HCT116 (cell line): Measurements from ENCODE around the gene RANGRF. TPM values are rescaled to one million over a fixed set of nuclear protein-coding genes. Genes with fewer than 3 reads are reported as not detected.

Experiments used
- ATAC-seq: fragments of 200-7000 bp; cut with Tn5 transposase; 2 replicates; pipeline ENCODE4 v1.9.1; 2020; ENCODE audit warnings: mild to moderate bottlenecking, moderate library complexity
- BruUV-seq: library from RNA; stranded (reverse); fragments of 400-500 nt; replicated peaks from 2 replicates; lab custom pipeline; 2021; lab: Mats Ljungman, UMichigan
- CTCF ChIA-PET: fragments of 300-600 bp; sonication (Branson Sonifier 250); formaldehyde crosslinking; loops from one replicate; lab custom pipeline; 2021; ENCODE audit warnings: antibody characterized with exemption; lab: Charles Lee
- POLR2A ChIA-PET: fragments of 300-600, 350-600 bp; sonication (Branson Sonifier 250); formaldehyde crosslinking; loops from one replicate; lab custom pipeline; 2021; ENCODE audit warnings: antibody characterized with exemption; lab: Charles Lee
- RAD21 ChIA-PET, 2 experiments: fragments of 300-600 bp; sonication (Branson Sonifier 250); formaldehyde crosslinking; loops; one replicate each; lab custom pipeline; 2023; ENCODE audit warnings: low total read pairs in 2 of 2; ENCODE audit not compliant: uncharacterized antibody in 2 of 2, unreplicated experiment in 2 of 2, low non-redundant PET in 1 of 2; lab: Charles Lee
- DNase-seq: peaks from one replicate; pipeline ENCODE4 v3.0.0-alpha.2; 2010; ENCODE audit warnings: low read depth, low spot score
- H2AFZ ChIP-seq: fragments of 200-600 bp; shearing (Covaris generic), sonication (generic); 2 replicates; pipeline ENCODE4 v1.6.1; 2017; ENCODE audit warnings: low read depth, mixed run types, mixed read lengths, antibody characterized with exemption, low read length; ENCODE audit not compliant: poor library complexity, severe bottlenecking
- H3K27ac ChIP-seq: 2 replicates; pipeline ENCODE4 v1.5.1; 2012; ENCODE audit warnings: low read depth, low read length
- H3K27me3 ChIP-seq: fragments of 200-600 bp; sonication (generic); 2 replicates; pipeline ENCODE4 v1.6.1; 2016; ENCODE audit warnings: mixed run types, low read length, mixed read lengths; ENCODE audit not compliant: insufficient read depth
- H3K36me3 ChIP-seq, 2 experiments: fragments of 200-500 bp in 1 of 2; fragments of 200-600 bp in 1 of 2; sonication (Bioruptor generic) in 1 of 2; sonication (generic) in 1 of 2; 2 replicates each; pipeline versions ENCODE4 v1.5.1 to v1.6.1; 2014 to 2016; ENCODE audit warnings: low read length in 2 of 2, inconsistent platforms in 1 of 2, mixed read lengths in 1 of 2, mixed run types in 1 of 2; ENCODE audit not compliant: insufficient read depth in 2 of 2, control insufficient read depth in 1 of 2
- H3K4me1 ChIP-seq, 2 experiments: fragments of 200-600 bp in 1 of 2; sonication (generic) in 1 of 2; 2 replicates each; pipeline versions ENCODE4 v1.5.1 to v1.6.1; 2012 to 2017; ENCODE audit warnings: low read length in 2 of 2, inconsistent platforms in 1 of 2, mild to moderate bottlenecking in 1 of 2, mixed read lengths in 1 of 2, mixed run types in 1 of 2, moderate library complexity in 1 of 2; ENCODE audit not compliant: insufficient read depth in 2 of 2, control insufficient read depth in 1 of 2
- H3K4me2 ChIP-seq: fragments of 200-600 bp; sonication (generic); 2 replicates; pipeline ENCODE4 v1.6.1; 2017; ENCODE audit warnings: mixed run types, low read length, mixed read lengths
- H3K4me3 ChIP-seq, 2 experiments: fragments of 200-600 bp in 1 of 2; sonication (generic) in 1 of 2; replicated peaks in 1 of 2; 2 replicates each; pipeline ENCODE4 v1.5.1; 2011 to 2016; ENCODE audit warnings: low read length in 2 of 2, control low read depth in 1 of 2, low read depth in 1 of 2, mild to moderate bottlenecking in 1 of 2, mixed read lengths in 1 of 2, mixed run types in 1 of 2
- H3K79me2 ChIP-seq: fragments of 200-600 bp; sonication (generic); 2 replicates; pipeline ENCODE4 v1.6.1; 2017; ENCODE audit warnings: mild to moderate bottlenecking, mixed run types, low read length, moderate library complexity, mixed read lengths; ENCODE audit not compliant: insufficient read depth
- H3K9ac ChIP-seq: fragments of 200-600 bp; sonication (generic); 2 replicates; pipeline ENCODE4 v1.6.1; 2016; ENCODE audit warnings: low read length, mixed read lengths
- H3K9me2 ChIP-seq: fragments of 200-600 bp; sonication (generic), shearing (Covaris generic); 2 replicates; pipeline ENCODE4 v1.6.1; 2017; ENCODE audit warnings: mixed run types, mild to moderate bottlenecking, moderate library complexity; ENCODE audit not compliant: insufficient read depth
- H3K9me3 ChIP-seq, 2 experiments: fragments of 200-500 bp in 1 of 2; fragments of 200-600 bp in 1 of 2; sonication (Bioruptor generic) in 1 of 2; sonication (generic) in 1 of 2; 2 replicates each; pipeline ENCODE4 v1.6.1; 2014 to 2017; ENCODE audit warnings: low read length in 2 of 2, mixed read lengths in 2 of 2, inconsistent platforms in 1 of 2, low read depth in 1 of 2, mild to moderate bottlenecking in 1 of 2, mixed run types in 1 of 2, moderate library complexity in 1 of 2; ENCODE audit not compliant: control insufficient read depth in 1 of 2, insufficient read depth in 1 of 2
- H4K20me1 ChIP-seq: fragments of 200-600 bp; sonication (generic), shearing (Covaris generic); 2 replicates; pipeline ENCODE4 v1.6.1; 2017; ENCODE audit warnings: mixed run types, mild to moderate bottlenecking, moderate library complexity; ENCODE audit not compliant: insufficient read depth
- CBX3 ChIP-seq: IDR thresholded peaks from 2 replicates; pipeline ENCODE4 v1.6.1; 2012; ENCODE audit warnings: low read depth
- CEBPB ChIP-seq: IDR thresholded peaks from 2 replicates; pipeline ENCODE4 v1.6.1; 2012; ENCODE audit warnings: low read depth
- EZH2 ChIP-seq: fragments of 200-600 bp; sonication (generic); IDR thresholded peaks from 2 replicates; pipeline ENCODE4 v1.6.1; 2017; ENCODE audit warnings: antibody characterized with exemption, mixed run types
- POLR2A ChIP-seq: IDR thresholded peaks from 2 replicates; pipeline ENCODE4 v1.7.0; 2011; ENCODE audit warnings: borderline replicate concordance; ENCODE audit not compliant: insufficient read depth, insufficient read length; ENCODE audit errors: extremely low read depth
- RAD21 ChIP-seq: IDR thresholded peaks from 2 replicates; pipeline ENCODE4 v1.6.1; 2012; ENCODE audit warnings: low read depth, mild to moderate bottlenecking
- REST ChIP-seq: IDR thresholded peaks from 2 replicates; pipeline ENCODE4 v1.6.1; 2012; ENCODE audit warnings: low read depth
- TCF7L2 ChIP-seq: IDR thresholded peaks from 2 replicates; pipeline ENCODE4 v1.7.0; 2011; ENCODE audit warnings: borderline replicate concordance, inconsistent platforms; ENCODE audit not compliant: insufficient read depth, insufficient read length; ENCODE audit errors: extremely low read depth
- YY1 ChIP-seq: IDR thresholded peaks from 2 replicates; pipeline ENCODE4 v1.6.1; 2011; ENCODE audit warnings: low read length, low read depth, moderate library complexity, mild to moderate bottlenecking; ENCODE audit not compliant: insufficient replicate concordance; ENCODE audit errors: extremely low read depth
- ZNF274 ChIP-seq: fragments of 200-500 bp; sonication (Bioruptor generic); IDR thresholded peaks from 2 replicates; pipeline ENCODE4 v1.6.1; 2014; ENCODE audit warnings: mild to moderate bottlenecking, low read depth, low read length, inconsistent platforms
- intact Hi-C: fragments of 100-400 bp; cut with micrococcal nuclease; formaldehyde crosslinking; loops from 2 replicates; pipeline ENCODE4 v1.10.0; 2022
- total RNA-seq: library from RNA; stranded (reverse); gene quantifications from one replicate; pipeline ENCODE4 v1.2.1, GENCODE V29; 2021; ENCODE audit not compliant: unreplicated experiment
- TF ChIP-seq, protein P1 (sequence below): IDR thresholded peaks from 2 replicates; pipeline ENCODE4 v1.6.1; 2012

The RANGRF gene
- total RNA-seq, 1 experiment from 2014 or later: 33.2 TPM

- H2AFZ ChIP-seq: no peak overlapping the region
- H3K9me2 ChIP-seq: no peaks in the 10 kb centered on the region
- intact Hi-C loops: no loop called here
- no peak overlapping the region for H3K4me2 ChIP-seq
- ChIA-PET POLR2A (interaction anchor here (1.1 kb wide), 1 partner anchor 18 kb away, joined by 3 read pairs; the partner anchor contains the start of gene SLC25A35), RAD21 (no interaction called here), CTCF (no interaction called here)
- peaks cover 3 to 5% of the 10 kb centered on the region in 2 experiments; a peak in 3 of 4 replicates for H3K4me1 ChIP-seq
- no peaks in the 10 kb centered on the region for H3K36me3 ChIP-seq
- H3K4me3 ChIP-seq: no peak overlapping the region
- BruUV-seq: TSS peak; percentile 32
- H3K9ac ChIP-seq: no peak overlapping the region
- DNase-seq (no peak), ATAC-seq (no peak)
- no peaks in the 10 kb centered on the region for H3K79me2 ChIP-seq
- H3K27ac ChIP-seq: no peak overlapping the region
- H3K9me3 ChIP-seq: no peaks in the 10 kb centered on the region
- TF ChIP-seq EZH2 (no peak), RAD21 (no peak), REST (no peak), CEBPB (no peak), YY1 (no peak), CBX3 (no peak), ZNF274 (no peak), TCF7L2 (no peak), POLR2A (no peak)
- TF ChIP-seq, protein P1, sequence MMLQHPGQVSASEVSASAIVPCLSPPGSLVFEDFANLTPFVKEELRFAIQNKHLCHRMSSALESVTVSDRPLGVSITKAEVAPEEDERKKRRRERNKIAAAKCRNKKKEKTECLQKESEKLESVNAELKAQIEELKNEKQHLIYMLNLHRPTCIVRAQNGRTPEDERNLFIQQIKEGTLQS: no peak
- H3K27me3 ChIP-seq: no peaks in the 10 kb centered on the region
- no peaks in the 10 kb centered on the region for H4K20me1 ChIP-seq
Measured at GRCh38 chr17:8277317-8277716, 11.2 kb upstream of the RANGRF start.
